Activated CD4-positive, alpha-beta T cell treated with anti-CD3 and anti-CD28 coated beads for 48 hours (primary cell): ENCODE results near the gene TAAR9.
"Not testable (repeated sequence)": the region's sequence is repeated elsewhere in the genome, so short reads cannot be mapped to it uniquely, and the experiment has no call there.

Experiments
- DNase-seq: peaks from one replicate; pipeline ENCODE4 v3.0.0-alpha.2; 2020

The TAAR9 gene

DNA sequence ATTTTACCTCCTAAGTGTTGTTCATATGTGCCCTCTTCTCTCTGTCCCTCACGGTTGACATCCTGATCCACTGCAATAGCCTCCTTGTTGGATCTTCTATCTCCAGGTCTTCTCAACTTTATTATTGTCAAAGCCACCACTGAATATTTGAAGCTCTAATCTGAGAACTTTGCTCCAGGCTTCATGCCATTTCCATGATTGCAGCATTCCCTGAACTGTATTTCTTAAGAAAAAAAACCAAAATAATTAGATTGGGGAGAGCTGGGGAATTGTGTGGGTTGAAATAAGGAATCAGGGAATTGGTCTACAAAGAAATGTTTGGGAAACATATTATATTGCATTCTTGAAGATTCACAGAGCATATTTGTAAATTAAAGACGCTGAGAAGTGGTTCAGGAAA is 22.7 kb upstream of the TAAR9 start:
- DNase-seq = no peak

DNA sequence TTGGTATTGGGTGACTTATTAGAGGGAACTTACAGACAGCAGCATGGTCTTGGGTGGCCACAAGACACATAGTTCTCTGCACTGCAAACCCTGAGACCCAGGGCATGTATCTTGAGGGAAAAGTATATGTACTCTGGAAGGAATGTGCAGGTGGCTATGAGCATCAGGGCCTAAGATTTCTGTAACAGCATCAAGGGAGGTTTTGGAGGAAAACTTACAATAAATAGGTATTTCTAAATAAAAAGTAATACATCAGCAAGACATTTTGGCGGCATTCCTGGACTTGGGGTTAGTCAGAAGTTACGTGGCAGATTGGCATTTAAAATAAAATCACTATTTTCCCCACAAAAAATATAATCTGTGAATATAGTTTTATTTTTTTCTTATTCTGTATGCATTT is 17.1 kb upstream of the TAAR9 start:
- no peak for DNase-seq

DNA sequence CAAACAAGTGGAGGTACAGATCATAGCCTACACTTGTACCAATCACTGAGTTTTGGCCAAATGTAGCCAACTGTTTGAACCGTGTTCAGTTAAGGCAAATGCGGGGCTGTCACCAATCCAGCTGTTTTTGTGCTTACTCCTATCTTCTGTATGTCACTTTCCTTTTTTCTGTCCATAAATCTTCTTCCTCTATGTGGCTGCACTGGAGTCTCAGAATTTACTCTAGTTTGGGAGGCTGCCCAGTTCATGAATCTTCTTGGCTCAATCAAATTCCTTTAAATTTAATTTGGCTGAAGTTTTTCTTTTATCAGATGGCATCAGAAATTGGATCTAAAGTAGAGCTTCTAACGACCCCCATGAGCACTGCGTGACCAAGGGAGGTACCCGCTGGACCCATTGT is 13.4 kb upstream of the TAAR9 start:
- DNase-seq = no peak

DNA sequence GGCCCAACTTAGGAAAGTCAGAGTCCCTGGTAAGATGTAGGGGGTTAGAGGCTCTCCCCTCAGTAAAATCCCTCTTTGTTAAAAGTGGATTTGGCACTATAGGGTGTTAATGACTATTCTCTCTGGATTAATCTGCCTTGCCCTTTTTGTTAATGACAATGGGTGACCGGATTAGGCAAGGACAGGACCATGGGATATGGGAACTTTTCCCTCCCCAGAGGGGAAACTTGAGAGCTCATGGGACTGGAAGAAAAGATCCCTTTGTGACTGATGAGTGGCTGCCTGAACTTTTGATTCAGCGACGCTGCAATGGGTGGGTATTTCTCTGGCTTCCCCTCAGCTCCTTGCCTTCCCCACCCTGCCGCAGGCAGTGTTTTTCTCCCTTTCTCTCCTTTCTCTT is 12.2 kb upstream of the TAAR9 start:
- DNase-seq = no peak

DNA sequence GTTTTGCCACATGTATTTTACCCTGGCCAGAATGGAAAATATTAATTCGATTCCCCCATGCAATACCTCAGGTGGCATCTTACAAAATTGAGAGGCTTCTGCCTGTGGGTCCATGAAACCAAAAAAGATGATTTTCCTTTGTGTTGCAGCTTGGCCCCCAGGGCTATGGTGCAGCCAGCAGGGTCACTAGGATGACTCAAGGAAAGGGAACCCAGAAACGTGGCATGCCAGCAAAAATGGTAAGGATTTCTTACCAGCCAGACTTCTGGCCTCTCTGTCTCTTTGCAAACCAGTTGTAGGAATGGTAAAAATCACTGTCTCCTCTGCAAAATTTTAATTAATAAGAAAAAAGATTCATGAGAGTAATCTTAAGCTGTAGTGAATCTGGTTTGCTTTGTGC is 11.6 kb upstream of the TAAR9 start:
- no peak for DNase-seq

DNA sequence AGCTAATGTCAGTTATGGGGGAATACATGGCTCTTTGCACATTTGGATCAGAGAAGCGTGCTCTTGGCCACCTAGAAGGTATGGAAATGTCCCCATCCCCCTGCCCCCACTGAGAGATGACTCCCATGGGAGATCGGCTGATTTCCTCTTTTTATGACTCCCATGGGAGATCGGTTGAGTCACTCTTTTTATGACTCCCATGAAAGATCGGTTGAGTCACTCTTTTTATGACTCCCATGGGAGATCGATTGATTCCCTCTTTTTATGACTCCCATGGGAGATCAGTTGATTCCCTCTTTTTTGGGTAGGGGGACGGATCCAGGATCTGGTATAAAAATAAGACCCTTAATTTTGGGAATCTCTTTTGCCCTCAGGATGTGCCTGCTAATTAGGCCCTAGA is 10.3 kb upstream of the TAAR9 start:
- no peak for DNase-seq

DNA sequence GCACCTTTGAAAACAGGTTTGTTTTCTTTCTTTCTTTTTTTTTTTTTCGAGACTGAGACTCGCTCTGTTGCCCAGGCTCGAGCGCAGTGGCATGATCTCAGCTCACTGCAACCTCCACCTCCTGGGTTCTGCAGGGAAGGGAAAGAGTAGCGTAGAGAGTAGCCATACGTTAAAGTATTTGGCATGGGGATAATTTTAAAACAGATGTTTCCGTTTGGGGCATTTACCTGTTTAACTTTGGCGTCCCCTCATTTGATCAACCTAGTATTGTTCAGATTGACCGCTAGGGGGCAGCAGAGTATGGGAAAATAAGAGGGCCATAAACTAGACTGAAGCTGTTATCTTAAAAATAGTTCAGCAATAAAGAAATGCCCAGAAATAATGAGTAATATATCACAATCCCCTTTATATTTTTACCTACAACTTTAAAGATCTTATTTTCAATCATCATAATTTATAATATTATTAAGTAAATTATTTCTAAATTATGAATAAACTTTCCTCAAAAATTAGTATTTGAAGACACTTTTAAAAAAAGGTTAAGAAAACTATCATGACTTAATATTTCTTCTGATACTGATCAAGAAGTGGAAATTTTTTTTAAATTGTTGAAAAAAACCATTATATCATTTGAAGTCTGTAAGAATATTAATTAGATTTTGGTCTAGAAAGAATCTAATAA is 7.6 kb upstream of the TAAR9 start:
- DNase-seq = peak; percentile 76

DNA sequence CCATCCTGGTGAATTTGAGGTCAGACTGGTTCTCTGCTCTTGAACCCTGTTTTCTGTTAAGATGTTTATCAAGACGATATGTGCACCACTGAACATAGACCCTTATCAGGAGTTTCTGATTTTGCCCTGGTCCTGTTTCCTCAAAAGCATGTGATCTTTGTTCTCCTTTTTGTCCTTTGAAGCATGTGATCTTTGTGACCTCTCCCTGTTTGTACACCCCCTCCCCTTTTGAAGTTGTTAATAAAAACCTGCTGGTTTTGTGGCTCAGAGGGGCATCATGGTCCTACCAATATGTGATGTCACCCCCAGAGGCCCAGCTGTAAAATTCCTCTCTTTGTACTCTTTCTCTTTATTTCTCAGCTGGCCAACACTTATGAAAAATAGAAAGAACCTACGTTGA is 3.5 kb upstream of the TAAR9 start:
- not testable (repeated sequence) for DNase-seq

DNA sequence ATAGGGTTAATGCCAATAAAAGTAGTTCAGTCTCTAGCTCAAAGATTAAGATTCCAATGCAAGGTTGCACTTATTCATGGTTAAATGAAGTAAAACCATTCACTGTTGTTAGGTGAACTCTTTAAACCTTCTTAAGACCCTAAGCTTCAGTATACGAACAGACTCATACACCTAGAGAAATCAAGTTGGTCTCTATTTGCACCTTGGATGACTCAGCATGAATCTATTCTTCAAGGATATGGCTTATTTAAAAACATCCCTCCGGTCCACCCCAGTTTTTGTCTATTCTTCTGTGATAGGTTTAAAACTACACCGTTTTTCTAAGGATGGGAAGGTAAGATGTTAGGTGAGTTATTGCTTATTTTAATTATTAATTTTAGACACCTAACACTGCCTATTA is 932 bp upstream of the TAAR9 start:
- no peak for DNase-seq

DNA sequence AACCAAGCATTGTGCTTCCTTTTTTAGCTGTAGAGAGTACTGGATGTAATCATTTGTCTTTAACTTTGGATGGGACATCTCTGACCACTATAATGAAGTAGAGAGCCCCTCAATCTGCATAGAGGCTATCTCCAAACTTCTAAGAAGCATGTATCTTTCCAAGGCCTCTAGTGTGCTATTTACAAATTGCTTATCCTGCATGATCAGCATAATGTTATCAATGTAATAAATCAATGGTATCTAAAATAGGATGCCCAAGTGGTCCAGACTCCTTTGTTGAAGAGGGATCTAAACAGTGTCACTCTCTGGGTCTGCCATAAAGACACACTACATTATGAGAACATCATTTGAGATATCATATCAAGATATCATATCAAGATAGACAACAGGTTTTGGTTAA is 6.7 kb downstream of the TAAR9 start:
- no peak for DNase-seq

DNA sequence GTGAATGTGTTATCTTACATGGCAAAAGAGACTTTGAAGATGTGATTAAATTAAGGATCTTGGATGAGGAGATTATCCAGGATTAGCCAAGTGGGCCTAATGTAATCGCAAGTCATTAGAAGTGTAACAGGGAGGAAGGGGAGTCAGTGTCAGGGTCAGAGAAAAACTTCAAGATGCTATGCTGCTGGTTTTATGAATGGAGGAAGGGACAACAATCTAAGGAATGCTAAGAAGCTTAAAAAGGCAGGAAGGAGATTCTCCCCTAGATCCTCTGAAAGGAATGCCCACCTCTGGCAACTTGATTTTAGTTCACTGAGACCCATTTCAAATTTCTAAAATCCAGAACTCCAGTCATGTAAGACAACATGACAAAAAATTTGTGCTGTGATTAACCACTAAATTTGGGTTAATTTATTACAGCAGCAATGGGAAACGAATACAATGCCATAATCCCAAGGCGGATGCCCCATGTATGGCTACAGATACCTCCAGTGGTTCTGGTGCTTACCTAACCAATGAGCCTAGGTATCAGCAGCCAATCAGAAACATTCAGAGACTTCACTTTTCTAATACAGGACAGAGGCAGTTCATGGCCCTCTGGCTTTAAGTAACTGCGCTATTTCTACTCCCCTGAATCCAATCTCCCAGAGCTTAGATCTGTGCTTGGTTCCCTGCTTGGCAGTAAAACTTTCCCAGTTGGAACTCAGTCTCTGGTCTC is 10.8 kb downstream of the TAAR9 start:
- no peak for DNase-seq

DNA sequence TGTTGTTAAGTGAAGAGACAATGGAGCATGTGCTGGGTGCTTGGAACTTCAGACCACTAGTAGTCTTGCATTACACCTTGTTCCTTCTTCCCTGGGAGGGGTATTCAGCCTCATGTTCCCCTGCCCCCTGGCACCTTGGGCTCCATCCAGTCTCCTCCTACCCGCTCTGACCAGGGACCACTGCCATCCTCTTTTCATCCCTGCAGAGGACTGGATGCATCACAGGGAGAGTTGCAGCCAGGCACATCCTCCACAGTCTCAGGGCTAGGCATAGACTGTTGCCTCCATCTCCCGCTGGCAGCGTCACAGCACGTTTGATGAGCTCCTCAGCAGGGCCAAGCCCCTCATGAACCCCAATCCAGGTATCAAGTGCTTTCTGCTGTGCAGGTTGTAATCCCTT is 13.1 kb downstream of the TAAR9 start:
- no peak for DNase-seq

DNA sequence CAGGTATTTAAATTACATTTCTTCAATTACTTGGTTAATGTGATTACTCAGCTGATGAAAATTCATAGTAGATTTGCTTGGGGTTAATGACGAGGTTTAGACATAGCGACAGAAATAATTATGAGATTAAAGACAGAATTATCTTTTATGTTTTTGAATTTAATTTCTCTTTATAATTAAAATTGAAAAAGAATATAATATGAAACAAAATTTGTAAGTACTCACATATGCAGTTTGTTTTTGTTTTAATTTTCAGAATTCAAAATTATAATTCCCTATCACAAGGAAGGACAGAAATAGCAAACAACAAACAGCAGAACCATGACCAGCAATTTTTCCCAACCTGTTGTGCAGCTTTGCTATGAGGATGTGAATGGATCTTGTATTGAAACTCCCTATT is 14.3 kb downstream of the TAAR9 start, which contains the start of gene TAAR8:
Gene TAAR8, plus strand, starts transcription at position 301 of the 400 bp plus-strand sequence. Its CDS starts 21 bp downstream, at position 322.
- no peak for DNase-seq

DNA sequence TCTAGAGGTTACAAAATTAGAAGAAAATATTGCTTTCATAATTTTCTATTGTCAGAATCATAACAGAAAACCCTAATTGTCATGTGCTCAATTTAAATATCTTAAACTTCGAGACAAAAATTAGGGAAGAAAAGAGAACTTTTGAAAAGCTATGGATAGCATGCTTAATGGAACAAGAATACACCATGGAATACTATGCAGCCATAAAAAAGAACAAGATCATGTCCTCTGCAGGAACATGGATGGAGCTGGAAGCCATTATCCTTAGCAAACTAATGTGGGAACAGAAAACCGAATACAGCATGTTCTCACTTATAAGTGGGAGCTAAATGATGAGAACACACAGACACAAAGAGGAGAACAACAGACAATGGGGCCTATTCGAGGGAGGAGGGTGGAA is 22.0 kb downstream of the TAAR9 start:
- not testable (repeated sequence) for DNase-seq

DNA sequence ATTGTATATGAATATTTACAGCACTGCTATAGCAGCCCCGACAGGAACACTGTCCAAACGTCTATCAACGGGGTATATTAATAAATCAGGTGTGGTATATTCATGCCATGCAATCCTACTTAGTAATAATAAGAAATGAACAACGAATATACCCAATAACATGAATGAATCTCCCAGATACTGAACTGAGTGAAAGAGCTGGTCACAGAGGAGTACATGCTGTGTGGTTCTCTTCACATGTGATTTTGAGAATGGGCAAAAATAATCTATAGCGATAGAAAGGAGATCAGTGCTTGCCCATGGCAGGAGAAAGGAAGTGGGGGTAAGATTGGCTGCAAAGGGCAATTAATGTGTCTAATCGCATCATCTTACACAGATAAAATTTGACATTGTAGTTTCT is 28.3 kb downstream of the TAAR9 start:
- no peak for DNase-seq

DNA sequence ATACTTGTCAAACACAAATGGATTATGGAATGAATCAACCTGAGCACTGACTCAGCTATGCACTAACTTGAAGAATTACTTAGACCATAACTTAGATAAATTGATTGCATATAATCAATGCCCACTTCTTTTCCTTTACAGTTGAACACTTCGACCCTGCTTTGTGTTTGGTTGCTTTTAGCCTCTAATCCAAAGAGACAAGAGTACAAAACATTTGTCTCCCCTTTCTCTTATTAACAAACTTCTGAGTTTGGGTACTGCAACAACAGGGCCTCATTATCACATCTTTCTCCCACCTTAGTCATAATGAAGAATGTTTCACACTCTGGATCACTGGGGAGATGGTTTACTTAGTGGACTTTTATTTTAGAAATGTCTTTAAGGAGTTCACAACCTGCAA is 29.5 kb downstream of the TAAR9 start:
- no peak for DNase-seq

DNA sequence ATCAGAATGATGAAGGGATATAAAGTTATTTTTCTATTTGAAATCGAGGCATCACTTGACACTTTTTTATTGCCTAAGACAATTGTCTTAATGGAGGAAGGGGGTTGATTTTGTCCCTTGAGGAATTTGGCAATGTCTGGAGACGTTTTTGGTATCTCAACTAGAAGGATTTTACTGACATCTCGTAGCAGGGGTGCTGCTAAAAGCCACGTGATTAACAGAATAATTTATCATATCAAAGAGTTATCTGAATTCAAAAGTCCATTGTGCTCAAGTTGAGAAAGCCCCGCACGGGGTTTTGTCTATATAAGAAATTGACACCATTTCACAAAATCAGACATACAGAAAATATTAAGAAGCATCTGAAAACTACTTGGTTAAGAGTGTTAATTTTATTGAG is 30.5 kb downstream of the TAAR9 start:
- DNase-seq = no peak

DNA sequence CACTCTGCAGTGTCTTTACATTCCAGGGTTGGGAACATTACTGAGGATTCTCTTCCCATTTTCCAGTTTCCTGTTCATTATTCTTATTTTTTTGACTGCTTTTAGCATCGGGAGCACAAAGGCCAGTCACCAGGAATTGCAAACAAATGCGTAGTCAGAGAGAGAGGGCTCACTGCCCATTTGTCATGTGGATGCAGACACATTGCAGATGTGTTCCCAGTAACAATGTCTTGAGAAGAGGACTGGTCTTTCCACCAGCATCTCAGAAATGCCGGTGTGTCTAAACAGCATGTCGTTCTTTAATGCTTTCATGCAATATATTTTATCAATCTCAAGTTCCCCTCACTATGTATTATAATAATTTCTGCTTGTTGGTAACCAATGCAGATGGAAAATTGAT is 31.1 kb downstream of the TAAR9 start:
- no peak for DNase-seq

DNA sequence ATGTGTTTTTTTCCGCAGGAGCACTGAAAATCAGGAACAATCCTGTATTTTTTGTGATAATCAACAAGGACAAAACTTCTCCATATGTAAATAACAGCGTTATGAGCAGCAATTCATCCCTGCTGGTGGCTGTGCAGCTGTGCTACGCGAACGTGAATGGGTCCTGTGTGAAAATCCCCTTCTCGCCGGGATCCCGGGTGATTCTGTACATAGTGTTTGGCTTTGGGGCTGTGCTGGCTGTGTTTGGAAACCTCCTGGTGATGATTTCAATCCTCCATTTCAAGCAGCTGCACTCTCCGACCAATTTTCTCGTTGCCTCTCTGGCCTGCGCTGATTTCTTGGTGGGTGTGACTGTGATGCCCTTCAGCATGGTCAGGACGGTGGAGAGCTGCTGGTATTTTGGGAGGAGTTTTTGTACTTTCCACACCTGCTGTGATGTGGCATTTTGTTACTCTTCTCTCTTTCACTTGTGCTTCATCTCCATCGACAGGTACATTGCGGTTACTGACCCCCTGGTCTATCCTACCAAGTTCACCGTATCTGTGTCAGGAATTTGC is 32.2 kb downstream of the TAAR9 start, which contains the start of gene TAAR6:
Gene TAAR6, plus strand, starts transcription at position 102 of the 557 bp plus-strand sequence. Its CDS starts 0 bp downstream, at position 102.
- DNase-seq = no peak

DNA sequence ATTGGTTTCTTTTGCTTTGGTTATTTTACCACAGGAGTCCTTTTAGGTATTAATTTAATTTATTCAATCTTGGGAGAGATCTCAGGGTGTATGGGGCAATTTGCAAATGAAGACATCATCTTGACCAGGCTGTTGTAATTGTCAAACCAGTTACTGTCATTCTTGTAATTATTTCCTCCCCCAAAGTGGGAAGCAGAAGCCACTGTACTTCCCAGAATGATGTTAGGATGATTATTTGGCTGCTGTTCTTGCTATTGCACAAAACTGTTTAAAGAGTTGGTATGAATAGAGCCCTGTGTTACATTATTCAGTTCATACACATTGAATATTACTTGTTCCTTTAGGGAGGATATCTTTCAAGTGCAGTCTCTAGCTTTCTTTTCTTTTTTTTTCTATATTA is 33.7 kb downstream of the TAAR9 start:
- no peak for DNase-seq

DNA sequence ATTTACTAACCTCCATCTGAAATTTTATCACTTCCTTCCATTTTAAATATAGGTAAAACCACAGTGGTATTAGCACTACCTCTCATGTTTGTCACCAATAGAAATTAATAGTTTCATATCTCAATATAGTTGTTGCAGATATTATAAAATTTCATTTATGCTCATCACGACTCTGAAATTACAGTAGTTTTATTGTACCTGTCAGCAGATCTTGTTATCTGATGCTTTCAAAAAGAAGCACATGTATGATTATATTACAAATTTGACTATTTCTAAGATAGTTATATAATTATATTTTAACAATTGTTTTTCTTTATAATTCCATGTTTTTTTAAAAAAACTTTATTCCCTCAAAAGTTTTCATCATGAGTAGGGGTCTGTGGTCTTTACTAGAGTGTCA is 46.6 kb downstream of the TAAR9 start:
- DNase-seq = no peak

DNA sequence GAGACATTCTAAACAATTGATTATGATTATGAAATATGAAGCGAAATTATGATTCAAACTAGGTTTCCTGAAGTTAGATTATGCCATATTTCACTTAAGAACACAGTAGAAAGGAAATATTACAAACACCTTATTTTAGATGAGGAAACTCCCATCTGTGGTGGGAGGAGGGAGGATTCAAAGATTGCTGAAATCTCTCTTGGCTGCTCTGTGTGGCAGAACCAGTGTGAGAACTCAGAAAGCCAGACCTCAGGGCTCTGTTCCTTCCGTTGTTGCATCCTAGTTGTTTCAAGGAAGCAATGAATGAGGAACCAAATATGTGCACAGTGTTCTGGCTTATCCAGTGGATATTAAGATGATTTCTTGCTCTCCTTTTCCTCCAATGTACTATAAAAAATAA is 49.3 kb downstream of the TAAR9 start:
- DNase-seq = no peak
